Tibial artery (tissue), 4 donors: ENCODE results near the gene ADAMTS5.

Experiments used
- DNase-seq, 2 donors: peaks; one replicate each; pipeline ENCODE4 v3.0.0-alpha.2; 2019
- H3K27ac ChIP-seq, 2 donors: fragments of 200-600 bp; sonication (generic) in 1 of 2; 1 replicate in 1 of 2; 2 replicates in 1 of 2; pipeline ENCODE4 v1.5.1; 2018 to 2019; ENCODE audit warnings: mild to moderate bottlenecking in 1 of 2
- H3K27me3 ChIP-seq, 2 donors: fragments of 200-600 bp; sonication (generic) in 1 of 2; one replicate each; pipeline versions ENCODE4 v1.5.1 to v1.6.0; 2016 to 2019
- H3K36me3 ChIP-seq, 3 donors: fragments of 200-600 bp; sonication (generic) in 2 of 3; one replicate each; pipeline ENCODE4 v1.5.1; 2016 to 2019; ENCODE audit warnings: mild to moderate bottlenecking in 2 of 3
- H3K4me1 ChIP-seq, 4 donors: fragments of 200-600 bp; sonication (generic) in 2 of 4; 1 replicate in 3 of 4; 2 replicates in 1 of 4; pipeline ENCODE4 v1.5.1; 2016 to 2019
- H3K4me3 ChIP-seq, 2 donors: fragments of 200-600 bp; sonication (generic) in 1 of 2; 1 replicate in 1 of 2; 2 replicates in 1 of 2; pipeline ENCODE4 v1.5.1; 2018 to 2019; ENCODE audit warnings: mild to moderate bottlenecking in 2 of 2
- H3K9me3 ChIP-seq, 3 donors: fragments of 200-600 bp; sonication (generic) in 1 of 3; one replicate each; pipeline ENCODE4 v1.5.1; 2016 to 2019
- intact Hi-C: fragments of 100-400 bp; cut with DNase I; formaldehyde crosslinking; loops from one replicate; pipeline ENCODE4 v1.15.0; 2023; ENCODE audit warnings: low total_unique reads
- TF ChIP-seq, protein P1 (sequence below), 2 experiments: fragments of 200-600 bp in 1 of 2; fragments of 450-650 bp in 1 of 2; IDR thresholded peaks; one replicate each; pipeline ENCODE4 v1.5.1; 2017 to 2019; ENCODE audit warnings: antibody characterized with exemption in 2 of 2, mild to moderate bottlenecking in 1 of 2, moderate library complexity in 1 of 2

The ADAMTS5 gene

DNA sequence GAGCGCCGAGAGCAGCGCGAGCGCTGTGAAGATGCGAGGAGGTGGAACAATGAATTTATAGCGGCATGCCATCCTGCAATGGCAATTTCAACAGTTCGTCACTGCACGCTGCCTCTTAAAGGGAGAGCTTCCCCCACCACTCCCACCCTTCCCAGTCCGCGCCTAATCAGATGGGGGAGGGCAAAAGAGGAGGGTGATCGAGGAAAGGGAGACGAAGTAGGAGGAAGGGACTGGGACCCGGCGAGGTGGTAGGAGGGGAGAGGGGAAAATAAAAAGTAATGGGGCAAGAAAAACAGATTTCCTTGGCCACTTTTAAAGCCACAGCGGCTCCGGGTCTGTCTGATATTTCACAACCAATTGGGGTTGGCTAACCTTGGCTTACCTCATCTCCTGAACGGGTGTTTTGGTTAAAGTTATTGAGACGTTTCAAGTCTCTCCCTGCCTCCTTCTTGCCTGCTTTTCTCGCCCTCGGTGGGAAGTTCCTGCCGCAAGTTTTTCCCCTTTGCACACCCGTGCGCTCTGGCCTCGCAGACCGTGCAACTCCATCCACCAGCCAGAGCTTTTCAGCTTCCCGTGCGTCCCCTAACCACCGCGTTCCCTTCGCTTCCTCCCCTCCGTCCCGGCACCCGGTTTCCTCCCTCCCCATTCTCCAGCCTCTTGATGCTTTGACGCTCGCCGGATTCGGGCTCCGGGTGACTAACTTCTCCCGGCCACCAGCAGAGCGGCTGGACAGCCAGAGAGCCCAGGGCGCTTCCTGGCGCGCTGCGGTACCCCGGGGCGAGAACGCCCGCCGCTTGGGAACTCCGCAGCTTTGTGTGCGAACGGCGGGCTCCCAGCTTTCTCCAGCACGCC, at the start of gene ADAMTS5:
TSS of gene ADAMTS5 (minus strand) at position 27 of the 852 bp plus-strand sequence. CDS start 697 bp downstream, outside the sequence.
- TF ChIP-seq, protein P1, sequence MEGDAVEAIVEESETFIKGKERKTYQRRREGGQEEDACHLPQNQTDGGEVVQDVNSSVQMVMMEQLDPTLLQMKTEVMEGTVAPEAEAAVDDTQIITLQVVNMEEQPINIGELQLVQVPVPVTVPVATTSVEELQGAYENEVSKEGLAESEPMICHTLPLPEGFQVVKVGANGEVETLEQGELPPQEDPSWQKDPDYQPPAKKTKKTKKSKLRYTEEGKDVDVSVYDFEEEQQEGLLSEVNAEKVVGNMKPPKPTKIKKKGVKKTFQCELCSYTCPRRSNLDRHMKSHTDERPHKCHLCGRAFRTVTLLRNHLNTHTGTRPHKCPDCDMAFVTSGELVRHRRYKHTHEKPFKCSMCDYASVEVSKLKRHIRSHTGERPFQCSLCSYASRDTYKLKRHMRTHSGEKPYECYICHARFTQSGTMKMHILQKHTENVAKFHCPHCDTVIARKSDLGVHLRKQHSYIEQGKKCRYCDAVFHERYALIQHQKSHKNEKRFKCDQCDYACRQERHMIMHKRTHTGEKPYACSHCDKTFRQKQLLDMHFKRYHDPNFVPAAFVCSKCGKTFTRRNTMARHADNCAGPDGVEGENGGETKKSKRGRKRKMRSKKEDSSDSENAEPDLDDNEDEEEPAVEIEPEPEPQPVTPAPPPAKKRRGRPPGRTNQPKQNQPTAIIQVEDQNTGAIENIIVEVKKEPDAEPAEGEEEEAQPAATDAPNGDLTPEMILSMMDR (IDR thresholded peaks at IDR 0.05), result no peak
- peak; percentile 59 to 74 for DNase-seq
- Histone ChIP-seq H3K27me3 (peaks cover 0 to 4% of the 10 kb centered on the region in 2 donors), H3K4me3 (peak within 1 kb of the TSS; percentile 62 to 75), H3K36me3 (no peaks in the 10 kb centered on the region), H3K4me1 (peaks cover 0 to 40% (median 14%) of the 10 kb centered on the region in 4 donors), H3K9me3 (no peaks in the 10 kb centered on the region), H3K27ac (peak within 1 kb of the TSS; percentile 67 to 70)
- intact Hi-C loops, result loop anchor here (10.0 kb wide), 1 partner anchor 738 kb away; no protein-coding TSS in a partner anchor

- TF ChIP-seq, protein P1 (IDR thresholded peaks at IDR 0.05), result no peak
- Histone ChIP-seq H3K4me3 (no peak overlapping the region), H3K9me3 (no peaks in the 10 kb centered on the region), H3K4me1 (no peaks in the 10 kb centered on the region), H3K27me3 (no peaks in the 10 kb centered on the region), H3K27ac (no peak overlapping the region), H3K36me3 (no peaks in the 10 kb centered on the region)
- DNase-seq, result no peak
- intact Hi-C loops, result no loop called here
Observed at GRCh38 chr21:27001526-27001925, 34.6 kb upstream of the ADAMTS5 start.

- TF ChIP-seq, protein P1 (IDR thresholded peaks at IDR 0.05), result no peak
- DNase-seq, result no peak
- Histone ChIP-seq H3K9me3 (peaks cover 0 to 9% (median 5%) of the 10 kb centered on the region in 3 donors), H3K36me3 (no peaks in the 10 kb centered on the region), H3K27ac (no peak overlapping the region), H3K4me1 (no peaks in the 10 kb centered on the region), H3K4me3 (no peak overlapping the region), H3K27me3 (no peaks in the 10 kb centered on the region)
- intact Hi-C loops, result no loop called here
Observed at GRCh38 chr21:26983576-26983975, 16.7 kb upstream of the ADAMTS5 start.

DNA sequence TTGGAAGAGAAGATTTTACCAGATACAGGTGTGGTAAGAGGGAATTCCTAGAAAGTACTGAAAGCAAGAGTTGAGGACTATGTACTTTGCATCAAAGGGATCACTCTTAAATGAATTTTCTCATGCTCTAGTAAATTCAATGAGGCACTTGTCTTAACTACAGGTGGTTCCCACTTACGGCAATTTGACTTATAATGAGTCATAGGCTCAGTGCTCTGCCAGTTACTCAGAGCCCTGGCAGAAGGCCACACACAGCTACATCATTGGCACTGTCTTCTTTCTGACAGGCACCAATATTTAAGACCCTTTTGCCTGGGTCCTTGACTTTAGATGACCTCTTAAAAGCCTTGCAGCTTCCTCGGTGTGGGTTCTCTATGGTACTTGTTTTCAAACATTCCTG, 15.9 kb upstream of the ADAMTS5 start:
- Histone ChIP-seq H3K27me3 (no peaks in the 10 kb centered on the region), H3K4me3 (no peak overlapping the region), H3K9me3 (peaks cover 0 to 5% (median 0%) of the 10 kb centered on the region in 3 donors), H3K36me3 (no peaks in the 10 kb centered on the region), H3K27ac (no peak overlapping the region), H3K4me1 (no peaks in the 10 kb centered on the region)
- DNase-seq, result no peak
- TF ChIP-seq, protein P1 (IDR thresholded peaks at IDR 0.05), result no peak
- intact Hi-C loops, result no loop called here

GRCh38 chr21:26977746-26978145, 10.9 kb upstream of the ADAMTS5 start:
- Histone ChIP-seq H3K27ac (no peak overlapping the region), H3K9me3 (peaks cover 0 to 4% (median 0%) of the 10 kb centered on the region in 3 donors), H3K36me3 (no peaks in the 10 kb centered on the region), H3K27me3 (no peaks in the 10 kb centered on the region), H3K4me1 (no peaks in the 10 kb centered on the region), H3K4me3 (no peak overlapping the region)
- intact Hi-C loops, result no loop called here
- TF ChIP-seq, protein P1 (IDR thresholded peaks at IDR 0.05), result no peak
- DNase-seq, result no peak
